Nephron (organoid): ENCODE results near the gene MPZ.

Experiments
- H3K27ac Mint-ChIP-seq, 3 experiments: 2 replicates each; pipeline ENCODE4 v1.8.0; 2020; ENCODE audit warnings: mixed read lengths in 3 of 3, mild to moderate bottlenecking in 2 of 3, moderate library complexity in 1 of 3
- H3K27me3 Mint-ChIP-seq: 2 replicates; pipeline ENCODE4 v1.8.0; 2021; ENCODE audit warnings: low read depth, mild to moderate bottlenecking, moderate library complexity, mixed read lengths
- H3K36me3 Mint-ChIP-seq: 2 replicates; pipeline ENCODE4 v1.8.0; 2020; ENCODE audit warnings: low read depth, mixed read lengths
- H3K4me1 Mint-ChIP-seq: 2 replicates; pipeline ENCODE4 v1.8.0; 2020; ENCODE audit warnings: mixed read lengths
- H3K4me3 Mint-ChIP-seq, 3 experiments: 2 replicates each; pipeline ENCODE4 v1.8.0; 2020; ENCODE audit warnings: mild to moderate bottlenecking in 3 of 3, mixed read lengths in 3 of 3, moderate library complexity in 2 of 3
- H3K9me3 Mint-ChIP-seq: 2 replicates; pipeline ENCODE4 v1.8.0; 2020; ENCODE audit warnings: mixed read lengths
- CTCF ChIP-seq, 3 experiments: fragments of 200-600 bp; sonication (generic); IDR thresholded peaks; one replicate each; pipeline ENCODE4 v1.5.0; 2021; ENCODE audit warnings: antibody characterized with exemption in 3 of 3; ENCODE audit not compliant: unreplicated experiment in 3 of 3

Gene MPZ

DNA sequence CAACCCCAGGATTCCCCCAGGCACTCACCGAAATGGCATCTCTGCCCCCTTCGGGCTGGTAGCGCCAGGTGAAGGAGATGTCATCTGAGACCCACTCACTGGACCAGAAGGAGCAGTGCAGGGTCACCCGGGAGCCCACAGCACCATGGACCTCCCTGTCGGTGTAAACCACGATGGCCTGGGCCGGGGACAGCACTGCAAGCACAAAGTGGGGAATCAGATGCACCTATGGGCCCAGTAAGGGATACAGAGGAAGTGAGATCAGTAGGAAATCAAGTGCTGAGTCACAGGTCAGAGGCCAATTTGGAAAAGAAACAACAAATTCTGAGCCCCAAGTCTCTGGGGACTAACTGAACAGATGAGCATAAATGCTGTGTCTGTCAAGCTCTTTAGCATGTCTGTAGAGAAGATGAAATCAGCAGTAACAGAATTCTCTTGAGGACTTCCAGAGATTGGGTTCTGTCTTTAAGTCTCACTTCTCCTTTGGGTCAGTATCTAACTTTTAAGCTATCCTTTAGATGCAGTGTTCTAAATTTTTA, 2.5 kb downstream of the MPZ start:
- H3K36me3 Mint-ChIP-seq, result no peaks in the 10 kb centered on the region
- H3K9me3 Mint-ChIP-seq, result no peaks in the 10 kb centered on the region
- TF ChIP-seq CTCF (IDR thresholded peaks at IDR 0.05; ENCODE audit: unreplicated experiment in 3 of 3), result no peak
- peaks cover 22% of the 10 kb centered on the region for H3K4me1 Mint-ChIP-seq
- no peak overlapping the region for H3K27ac Mint-ChIP-seq
- H3K4me3 Mint-ChIP-seq, result peak overlapping the region; percentile 35 to 96 (median 40)
- H3K27me3 Mint-ChIP-seq, result peaks cover 13% of the 10 kb centered on the region

DNA sequence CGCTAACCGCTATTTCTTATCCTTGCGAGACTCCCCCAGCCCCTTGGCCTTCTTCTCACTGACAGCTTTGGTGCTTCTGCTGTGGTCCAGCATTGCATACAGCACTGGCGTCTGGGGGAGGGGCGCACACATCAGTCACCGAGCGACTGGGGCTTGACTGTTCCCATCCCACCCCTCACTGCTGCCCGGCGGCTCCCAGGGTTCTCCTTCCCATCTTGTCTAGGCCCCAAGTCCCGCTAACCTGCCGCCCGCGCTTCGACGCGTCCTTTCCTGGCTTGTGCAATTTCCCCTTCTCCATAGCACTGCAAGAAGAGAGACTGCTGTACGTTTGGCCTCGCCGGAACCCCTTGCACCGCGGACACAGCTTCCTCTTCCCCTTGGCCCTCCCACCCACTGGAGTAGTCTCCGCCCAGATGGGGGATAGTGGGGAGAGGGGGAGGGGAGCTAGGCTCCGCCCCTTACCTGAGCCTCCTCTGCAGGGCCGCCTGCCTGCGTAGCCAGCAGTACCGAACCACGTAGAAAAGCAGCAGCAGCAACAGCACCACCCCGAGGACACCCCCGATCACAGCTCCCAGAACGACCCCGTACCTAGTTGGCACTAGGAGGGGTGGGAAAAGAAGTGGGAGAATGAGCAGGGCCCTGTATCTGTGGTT, 3.8 kb downstream of the MPZ start:
- no peaks in the 10 kb centered on the region for H3K9me3 Mint-ChIP-seq
- peak overlapping the region; percentile 71 to 88 (median 87) for H3K27ac Mint-ChIP-seq
- peaks cover 22% of the 10 kb centered on the region for H3K4me1 Mint-ChIP-seq
- peak overlapping the region; percentile 93 to 96 (median 95) for H3K4me3 Mint-ChIP-seq
- no peaks in the 10 kb centered on the region for H3K36me3 Mint-ChIP-seq
- TF ChIP-seq CTCF (IDR thresholded peaks at IDR 0.05; ENCODE audit: unreplicated experiment in 3 of 3), result peak in 1 of 3 experiments; percentile 8
- peaks cover 13% of the 10 kb centered on the region for H3K27me3 Mint-ChIP-seq

GRCh38 chr1:161304927-161305866, 4.6 kb downstream of the MPZ start:
- peak overlapping the region in 2 of 3 experiments; percentile 87 to 88 for H3K27ac Mint-ChIP-seq
- H3K4me3 Mint-ChIP-seq, result peak overlapping the region; percentile 93 to 96 (median 95)
- no peak for TF ChIP-seq CTCF (IDR thresholded peaks at IDR 0.05; ENCODE audit: unreplicated experiment in 3 of 3)
- H3K9me3 Mint-ChIP-seq, result no peaks in the 10 kb centered on the region
- H3K4me1 Mint-ChIP-seq, result peaks cover 22% of the 10 kb centered on the region
- H3K27me3 Mint-ChIP-seq, result peaks cover 13% of the 10 kb centered on the region
- H3K36me3 Mint-ChIP-seq, result no peaks in the 10 kb centered on the region

DNA sequence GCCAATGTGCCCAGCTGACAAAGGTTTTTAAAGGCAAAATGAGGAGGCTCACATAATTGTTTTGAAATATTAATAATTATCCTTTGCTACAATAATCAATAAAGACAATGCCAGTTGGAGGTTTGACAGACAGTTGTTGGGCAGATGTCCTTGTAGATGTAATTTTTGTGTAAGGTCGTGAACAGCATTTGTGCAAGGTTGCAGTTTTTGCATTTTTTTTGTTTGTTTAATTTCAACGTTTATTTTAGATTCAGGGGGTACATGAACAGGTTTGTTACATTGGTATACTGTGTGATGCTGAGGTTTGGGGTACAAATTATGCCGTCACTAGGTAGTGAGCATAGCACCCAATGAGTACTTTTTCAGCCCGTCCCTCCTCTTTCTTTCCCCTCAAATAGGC, 9.3 kb downstream of the MPZ start:
- TF ChIP-seq CTCF (IDR thresholded peaks at IDR 0.05; ENCODE audit: unreplicated experiment in 3 of 3), result no peak
- peaks cover 12% of the 10 kb centered on the region for H3K4me1 Mint-ChIP-seq
- H3K27ac Mint-ChIP-seq, result no peak overlapping the region
- H3K27me3 Mint-ChIP-seq, result no peaks in the 10 kb centered on the region
- no peaks in the 10 kb centered on the region for H3K36me3 Mint-ChIP-seq
- H3K4me3 Mint-ChIP-seq, result no peak overlapping the region
- no peaks in the 10 kb centered on the region for H3K9me3 Mint-ChIP-seq

DNA sequence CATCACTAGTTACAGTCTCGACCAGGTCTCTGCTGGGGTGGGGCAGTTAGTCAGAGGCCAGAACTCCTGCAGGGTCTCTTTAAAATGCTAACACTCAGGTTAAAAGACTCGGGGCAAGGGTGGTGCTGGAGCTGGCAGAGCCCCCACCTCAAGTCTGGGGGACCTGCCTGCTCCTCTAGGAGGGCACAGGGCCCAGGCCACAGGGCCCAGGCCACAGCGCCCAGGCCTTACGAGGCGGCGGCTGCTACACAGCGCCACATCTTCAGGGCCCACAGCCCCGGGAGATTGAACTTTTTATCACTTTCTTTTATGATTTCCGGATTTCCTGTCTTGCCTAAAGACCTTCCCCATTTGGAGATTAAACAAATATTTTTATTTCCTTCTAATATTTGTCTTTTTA, 10.4 kb downstream of the MPZ start:
- TF ChIP-seq CTCF (IDR thresholded peaks at IDR 0.05; ENCODE audit: unreplicated experiment in 3 of 3), result no peak
- H3K27me3 Mint-ChIP-seq, result no peaks in the 10 kb centered on the region
- no peak overlapping the region for H3K27ac Mint-ChIP-seq
- no peaks in the 10 kb centered on the region for H3K36me3 Mint-ChIP-seq
- H3K4me1 Mint-ChIP-seq, result peaks cover 5% of the 10 kb centered on the region
- H3K9me3 Mint-ChIP-seq, result no peaks in the 10 kb centered on the region
- H3K4me3 Mint-ChIP-seq, result no peak overlapping the region
